H1 (cell line): Measurements from ENCODE around the gene TRAF5. TPM values are rescaled to one million over a fixed set of nuclear protein-coding genes. Genes with fewer than 3 reads are reported as not detected.

ENCODE experiments used
- CTCF ChIA-PET: fragments of 300-600 bp; sonication (Branson Sonifier 250); formaldehyde crosslinking; loops from one replicate; lab custom pipeline; 2021; ENCODE audit not compliant: partially characterized antibody; lab: Charles Lee
- POLR2A ChIA-PET: fragments of 300-600 bp; sonication (Branson Sonifier 250); formaldehyde crosslinking; loops from one replicate; lab custom pipeline; 2021; ENCODE audit warnings: inconsistent platforms; ENCODE audit not compliant: partially characterized antibody; lab: Charles Lee
- DNase-seq, 2 experiments: peaks; one replicate each; pipeline versions ENCODE4 v3.0.0 to v3.0.0-alpha.2; 2010 to 2022; ENCODE audit warnings: low spot score in 2 of 2, low read depth in 1 of 2, mixed read lengths in 1 of 2
- FAIRE-seq: peaks from 2 replicates; lab custom pipeline; 2011; peaks lifted over from hg19 to GRCh38; lab: Jason Lieb, UNC
- H2AFZ ChIP-seq: 2 replicates; pipeline ENCODE4 v1.8.1; 2012; ENCODE audit warnings: low read length, inconsistent platforms
- H2AK5ac ChIP-seq: 2 replicates; pipeline ENCODE4 v1.6.1; 2013; ENCODE audit warnings: low read depth, low read length
- H2BK120ac ChIP-seq: replicated peaks from 2 replicates; pipeline ENCODE3; 2013; ENCODE audit warnings: low read depth, low read length, inconsistent platforms
- H2BK12ac ChIP-seq: 2 replicates; pipeline ENCODE4 v1.6.1; 2013; ENCODE audit warnings: low read depth, low read length
- H2BK15ac ChIP-seq: 2 replicates; pipeline ENCODE4 v1.6.1; 2013; ENCODE audit warnings: low read length
- H2BK20ac ChIP-seq: 2 replicates; pipeline ENCODE4 v1.6.1; 2013; ENCODE audit warnings: low read length
- H2BK5ac ChIP-seq: 2 replicates; pipeline ENCODE4 v1.6.1; 2013; ENCODE audit warnings: low read depth, low read length
- H3K14ac ChIP-seq: 2 replicates; pipeline ENCODE4 v1.6.1; 2013; ENCODE audit warnings: inconsistent platforms; ENCODE audit not compliant: insufficient read length
- H3K18ac ChIP-seq: 2 replicates; pipeline ENCODE4 v1.6.1; 2013; ENCODE audit warnings: low read length; ENCODE audit errors: extremely low read depth
- H3K23ac ChIP-seq: 2 replicates; pipeline ENCODE4 v1.6.1; 2013; ENCODE audit warnings: inconsistent platforms; ENCODE audit not compliant: insufficient read length
- H3K23me2 ChIP-seq: 2 replicates; pipeline ENCODE4 v1.6.1; 2013; ENCODE audit warnings: low read depth, low read length
- H3K27ac ChIP-seq: 2 replicates; pipeline ENCODE4 v1.6.1; 2011; ENCODE audit warnings: low read depth, low read length, inconsistent platforms
- H3K27me3 ChIP-seq, 4 experiments: replicated peaks in 1 of 4; 1 replicate in 1 of 4; 2 replicates in 3 of 4; pipeline versions ENCODE4 v1.6.1 to v1.8.1; 2011 to 2013; ENCODE audit warnings: low read length in 3 of 4, mild to moderate bottlenecking in 3 of 4, inconsistent platforms in 2 of 4, mixed read lengths in 2 of 4, moderate library complexity in 1 of 4; ENCODE audit not compliant: control insufficient read depth in 3 of 4, insufficient read depth in 3 of 4; ENCODE audit errors: extremely low read depth in 1 of 4
- H3K36me3 ChIP-seq, 4 experiments: 2 replicates each; pipeline versions ENCODE4 v1.6.1 to v1.8.1; 2011 to 2013; ENCODE audit warnings: mild to moderate bottlenecking in 4 of 4, low read length in 3 of 4, moderate library complexity in 2 of 4, control low read depth in 1 of 4, inconsistent platforms in 1 of 4; ENCODE audit not compliant: insufficient read depth in 4 of 4, control insufficient read depth in 2 of 4
- H3K4ac ChIP-seq: replicated peaks from 2 replicates; pipeline ENCODE3; 2013; ENCODE audit warnings: low read length, low read depth, mixed read lengths, inconsistent platforms; ENCODE audit not compliant: insufficient read length
- H3K4me1 ChIP-seq, 4 experiments: replicated peaks in 1 of 4; 1 replicate in 1 of 4; 2 replicates in 3 of 4; pipeline versions ENCODE4 v1.6.1 to v1.8.1; 2011 to 2013; ENCODE audit warnings: low read length in 3 of 4, inconsistent platforms in 2 of 4, mixed read lengths in 1 of 4; ENCODE audit not compliant: insufficient read depth in 4 of 4, control insufficient read depth in 3 of 4
- H3K4me2 ChIP-seq, 2 experiments: 2 replicates each; pipeline versions ENCODE4 v1.6.1 to v1.8.1; 2011 to 2013; ENCODE audit warnings: low read depth in 2 of 2, low read length in 2 of 2, control low read depth in 1 of 2, inconsistent platforms in 1 of 2, mild to moderate bottlenecking in 1 of 2; ENCODE audit not compliant: insufficient read depth in 1 of 2
- H3K4me3 ChIP-seq, 4 experiments: fragments of 200-600, 300-600 bp in 1 of 4; sonication (generic), shearing (Covaris generic), sonication (Bioruptor Twin) in 1 of 4; 2 replicates each; pipeline versions ENCODE4 v1.5.1 to v1.8.1; 2011 to 2016; ENCODE audit warnings: low read length in 4 of 4, low read depth in 3 of 4, control low read depth in 2 of 4, inconsistent platforms in 2 of 4, mild to moderate bottlenecking in 2 of 4, mixed read lengths in 1 of 4, moderate library complexity in 1 of 4; ENCODE audit not compliant: insufficient read depth in 2 of 4; ENCODE audit errors: extremely low read depth in 1 of 4
- H3K56ac ChIP-seq: replicated peaks from 2 replicates; pipeline ENCODE3; 2013; ENCODE audit warnings: low read depth, mild to moderate bottlenecking, mixed read lengths, low read length, inconsistent platforms; ENCODE audit not compliant: insufficient read length
- H3K79me1 ChIP-seq: 2 replicates; pipeline ENCODE4 v1.6.1; 2013; ENCODE audit warnings: low read depth, low read length, control low read depth
- H3K79me2 ChIP-seq, 2 experiments: 2 replicates each; pipeline versions ENCODE4 v1.6.1 to v1.8.1; 2012 to 2013; ENCODE audit warnings: low read length in 2 of 2, mild to moderate bottlenecking in 2 of 2, inconsistent platforms in 1 of 2; ENCODE audit not compliant: insufficient read depth in 2 of 2, control insufficient read depth in 1 of 2
- H3K9ac ChIP-seq, 4 experiments: replicated peaks in 1 of 4; 1 replicate in 1 of 4; 2 replicates in 3 of 4; pipeline versions ENCODE4 v1.6.1 to v1.8.1; 2011 to 2013; ENCODE audit warnings: low read depth in 3 of 4, low read length in 3 of 4, control low read depth in 2 of 4, mild to moderate bottlenecking in 2 of 4, moderate library complexity in 2 of 4, inconsistent platforms in 1 of 4; ENCODE audit errors: extremely low read depth in 1 of 4
- H3K9me3 ChIP-seq, 2 experiments: 2 replicates each; pipeline versions ENCODE4 v1.6.1 to v1.8.1; 2012 to 2013; ENCODE audit warnings: mild to moderate bottlenecking in 2 of 2, moderate library complexity in 2 of 2, control low read depth in 1 of 2, inconsistent platforms in 1 of 2, low read depth in 1 of 2, low read length in 1 of 2, mixed read lengths in 1 of 2; ENCODE audit not compliant: insufficient read depth in 2 of 2
- H4K20me1 ChIP-seq, 2 experiments: replicated peaks in 1 of 2; 2 replicates each; pipeline versions ENCODE3 to v1.8.1; 2011 to 2013; ENCODE audit warnings: inconsistent platforms in 2 of 2, low read length in 2 of 2, mild to moderate bottlenecking in 1 of 2; ENCODE audit not compliant: insufficient read depth in 2 of 2, control insufficient read depth in 1 of 2
- H4K5ac ChIP-seq: 2 replicates; pipeline ENCODE4 v1.6.1; 2013; ENCODE audit warnings: low read length, low read depth, mixed read lengths, inconsistent platforms; ENCODE audit not compliant: insufficient read length
- H4K8ac ChIP-seq: 2 replicates; pipeline ENCODE4 v1.8.0; 2013; ENCODE audit warnings: mild to moderate bottlenecking, moderate library complexity, low read length, inconsistent platforms; ENCODE audit not compliant: insufficient read depth; ENCODE audit errors: extremely low read depth
- H4K91ac ChIP-seq: replicated peaks from 2 replicates; pipeline ENCODE3; 2013; ENCODE audit warnings: low read length, mixed read lengths, inconsistent platforms; ENCODE audit not compliant: insufficient read length
- ATF2 ChIP-seq: IDR thresholded peaks from 2 replicates; pipeline ENCODE4 v1.6.1; 2012; ENCODE audit warnings: low read length, inconsistent platforms
- ATF3 ChIP-seq: IDR thresholded peaks from 2 replicates; pipeline ENCODE4 v1.6.1; 2011; ENCODE audit warnings: low read depth, mild to moderate bottlenecking, low read length; ENCODE audit not compliant: insufficient read depth
- BACH1 ChIP-seq: IDR thresholded peaks from 2 replicates; pipeline ENCODE4 v1.6.1; 2012; ENCODE audit warnings: low read length, improper control_type of control experiment
- BCL11A ChIP-seq, 2 experiments: IDR thresholded peaks; one replicate each; pipeline ENCODE4 v1.6.1; 2011; ENCODE audit warnings: low read depth in 2 of 2, low read length in 2 of 2, mild to moderate bottlenecking in 2 of 2
- CHD2 ChIP-seq: IDR thresholded peaks from 2 replicates; pipeline ENCODE4 v1.6.1; 2012; ENCODE audit warnings: low read length, improper control_type of control experiment
- EGR1 ChIP-seq: IDR thresholded peaks from 2 replicates; pipeline ENCODE4 v1.6.1; 2011; ENCODE audit warnings: low read depth, low read length, borderline replicate concordance
- EP300 ChIP-seq, 2 experiments: IDR thresholded peaks; 1 replicate in 1 of 2; 2 replicates in 1 of 2; pipeline ENCODE4 v1.6.1; 2011 to 2012; ENCODE audit warnings: low read depth in 2 of 2, low read length in 2 of 2, mild to moderate bottlenecking in 2 of 2, borderline replicate concordance in 1 of 2, inconsistent platforms in 1 of 2, moderate library complexity in 1 of 2
- GTF2F1 ChIP-seq: IDR thresholded peaks from 2 replicates; pipeline ENCODE4 v1.6.1; 2012; ENCODE audit warnings: low read depth, low read length, improper control_type of control experiment, borderline replicate concordance
- HDAC6 ChIP-seq: IDR thresholded peaks from one replicate; pipeline ENCODE4 v1.7.1; 2012; ENCODE audit warnings: low read depth, mild to moderate bottlenecking, inconsistent platforms, low read length, moderate library complexity
- MAX ChIP-seq: IDR thresholded peaks from 2 replicates; pipeline ENCODE4 v1.6.1; 2012; ENCODE audit warnings: inconsistent platforms
- TBP ChIP-seq: IDR thresholded peaks from 2 replicates; pipeline ENCODE4 v1.6.1; 2011; ENCODE audit warnings: low read depth, low read length, improper control_type of control experiment
- WGBS, 2 experiments: shearing (Covaris generic) in 1 of 2; methylation state at CpG; one replicate each; pipeline versions ENCODE4 v1.1.6 to v1.1.7; 2013 to 2015; ENCODE audit warnings: low lambda C conversion rate in 2 of 2, mixed read lengths in 2 of 2, inconsistent platforms in 1 of 2, low coverage in 1 of 2, missing lambda C conversion rate in 1 of 2; ENCODE audit not compliant: insufficient replicate concordance in 2 of 2, insufficient coverage in 1 of 2, insufficient read length in 1 of 2; ENCODE audit errors: extremely low coverage in 1 of 2, missing lambda C conversion rate in 1 of 2; 5-methylcytosine and 5-hydroxymethylcytosine counted together
- polyA plus RNA-seq, 7 experiments: library from polyadenylated mRNA; depleted of rRNA in 3 of 7; stranded (reverse) in 5 of 7; unstranded in 2 of 7; fragments of >200 nt in 5 of 7; fragments of 200-250 nt in 2 of 7; gene quantifications; 1 replicate in 5 of 7; 2 replicates in 1 of 7; 4 replicates in 1 of 7; pipeline versions ENCODE4 v1.2.1 to v1.2.3, GENCODE V29; 2011 to 2013; ENCODE audit warnings: missing spikeins in 2 of 7, mixed read lengths in 2 of 7
- total RNA-seq: library from RNA; stranded (reverse); fragmentation: NEBNext Ultra II Directional; extraction: Animal tissue kit (Norgen Biotek cat#: 25700); gene quantifications from 2 replicates; pipeline ENCODE4 v1.2.1, GENCODE V29; 2021

The TRAF5 gene
- total and polyA plus RNA-seq, 2 of the 8 experiments (the other 6 are each of a cell fraction or from before 2014, with no cell fraction given): 13.0 to 17.1 TPM

- Histone ChIP-seq H3K4me1 (no peaks in the 10 kb centered on the region), H3K9me3 (no peaks in the 10 kb centered on the region), H2BK12ac (no peak overlapping the region), H3K4me3 (no peak overlapping the region), H2BK5ac (no peak overlapping the region), H3K56ac (no peak overlapping the region), H2BK15ac (no peak overlapping the region), H3K9ac (no peak overlapping the region), H3K36me3 (peaks cover 0 to 23% (median 9%) of the 10 kb centered on the region in 4 experiments; a peak in 4 of 8 replicates), H4K8ac (no peak overlapping the region), H3K27me3 (no peaks in the 10 kb centered on the region), H3K23me2 (no peaks in the 10 kb centered on the region), H4K20me1 (no peaks in the 10 kb centered on the region), H4K5ac (no peak overlapping the region), H3K14ac (no peak overlapping the region), H2AK5ac (no peak overlapping the region), H3K23ac (no peak overlapping the region), H2BK120ac (no peak overlapping the region), H2BK20ac (no peak overlapping the region), H3K79me1 (no peaks in the 10 kb centered on the region), H3K18ac (no peak overlapping the region), H3K4ac (no peak overlapping the region), H3K27ac (no peak overlapping the region), H4K91ac (no peak overlapping the region), H3K4me2 (no peak overlapping the region), H3K79me2 (no peaks in the 10 kb centered on the region), H2AFZ (no peak overlapping the region)
- 99% methylated on average over 3 of the region's 3 CpGs; no CpG with 5 or more reads in 1 of the 2 experiments for WGBS, 2 experiments
- DNase-seq: no peak
- TF ChIP-seq EP300 (IDR thresholded peaks at IDR 0.05; ENCODE audit: borderline replicate concordance in 1 of 2, low read depth in 2 of 2, low read length in 2 of 2) (no peak), CHD2 (no peak), ATF3 (no peak), BACH1 (no peak), MAX (no peak), TBP (no peak), ATF2 (no peak), EGR1 (no peak), BCL11A (IDR thresholded peaks at IDR 0.05; ENCODE audit: low read depth in 2 of 2, low read length in 2 of 2) (no peak), HDAC6 (no peak), GTF2F1 (no peak)
- FAIRE-seq: no peak
- ChIA-PET CTCF (interaction anchor here (0.7 to 1.4 kb wide), 3 partner anchors 16 to 56 kb away, joined by 3 to 4 read pairs (median 3); no protein-coding TSS in a partner anchor), POLR2A (interaction anchor here (1.1 kb wide), 1 partner anchor 9 kb away, joined by 4 read pairs; no protein-coding TSS in a partner anchor)
Measured at GRCh38 chr1:211359876-211360275, 33.2 kb downstream of the TRAF5 start.
